Gastrocnemius medialis (tissue), 4 donors: Measurements from ENCODE around the gene HIVEP3.

Experiments
- POLR2A ChIP-seq, 2 donors: fragments of 450-650 bp; IDR thresholded peaks; one replicate each; pipeline ENCODE4 v1.6.1; 2017; ENCODE audit warnings: antibody characterized with exemption in 2 of 2, mild to moderate bottlenecking in 2 of 2, moderate library complexity in 2 of 2
- TF ChIP-seq, protein P1 (sequence below), 5 experiments: fragments of 450-650 bp in 3 of 5; fragments of 200-600 bp in 2 of 5; sonication (generic) in 2 of 5; IDR thresholded peaks in 4 of 5; conservative IDR thresholded peaks in 1 of 5; 1 replicate in 4 of 5; 2 replicates in 1 of 5; pipeline ENCODE4 v1.5.1; 2016 to 2019; ENCODE audit warnings: antibody characterized with exemption in 5 of 5, mild to moderate bottlenecking in 3 of 5, moderate library complexity in 3 of 5

DNA sequence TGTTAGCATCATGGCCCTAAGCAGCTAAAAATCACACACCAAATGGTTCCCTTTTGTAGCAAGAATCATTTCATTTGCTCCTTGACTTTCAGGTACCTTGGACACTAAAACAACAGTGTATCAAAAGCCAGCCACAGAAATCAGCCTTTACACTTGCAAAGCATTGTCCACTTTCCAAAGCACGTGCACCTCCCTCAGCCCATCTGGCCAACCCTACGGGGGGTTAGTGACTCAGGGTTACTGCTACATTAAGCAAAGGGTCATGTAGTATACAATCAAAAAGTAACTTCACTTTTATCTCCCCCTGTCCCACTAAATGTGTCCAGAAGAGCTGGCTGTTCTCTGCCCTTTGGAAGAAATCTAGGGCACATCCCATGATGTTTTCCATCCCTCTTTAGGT, 149.7 kb downstream of the HIVEP3 start:
- TF ChIP-seq, protein P1, sequence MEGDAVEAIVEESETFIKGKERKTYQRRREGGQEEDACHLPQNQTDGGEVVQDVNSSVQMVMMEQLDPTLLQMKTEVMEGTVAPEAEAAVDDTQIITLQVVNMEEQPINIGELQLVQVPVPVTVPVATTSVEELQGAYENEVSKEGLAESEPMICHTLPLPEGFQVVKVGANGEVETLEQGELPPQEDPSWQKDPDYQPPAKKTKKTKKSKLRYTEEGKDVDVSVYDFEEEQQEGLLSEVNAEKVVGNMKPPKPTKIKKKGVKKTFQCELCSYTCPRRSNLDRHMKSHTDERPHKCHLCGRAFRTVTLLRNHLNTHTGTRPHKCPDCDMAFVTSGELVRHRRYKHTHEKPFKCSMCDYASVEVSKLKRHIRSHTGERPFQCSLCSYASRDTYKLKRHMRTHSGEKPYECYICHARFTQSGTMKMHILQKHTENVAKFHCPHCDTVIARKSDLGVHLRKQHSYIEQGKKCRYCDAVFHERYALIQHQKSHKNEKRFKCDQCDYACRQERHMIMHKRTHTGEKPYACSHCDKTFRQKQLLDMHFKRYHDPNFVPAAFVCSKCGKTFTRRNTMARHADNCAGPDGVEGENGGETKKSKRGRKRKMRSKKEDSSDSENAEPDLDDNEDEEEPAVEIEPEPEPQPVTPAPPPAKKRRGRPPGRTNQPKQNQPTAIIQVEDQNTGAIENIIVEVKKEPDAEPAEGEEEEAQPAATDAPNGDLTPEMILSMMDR (IDR thresholded peaks at IDR 0.05 in 4 of 5, conservative IDR thresholded peaks at IDR 0.05 in 1 of 5), result no peak
- TF ChIP-seq POLR2A (IDR thresholded peaks at IDR 0.05), result no peak
